Measurements from ENCODE around the gene STX4. TPM values are rescaled to one million over a fixed set of nuclear protein-coding genes. Genes with fewer than 3 reads are reported as not detected.

The STX4 gene
- total RNA-seq, 1 experiment from 2014 or later, result 65.2 TPM

DNA sequence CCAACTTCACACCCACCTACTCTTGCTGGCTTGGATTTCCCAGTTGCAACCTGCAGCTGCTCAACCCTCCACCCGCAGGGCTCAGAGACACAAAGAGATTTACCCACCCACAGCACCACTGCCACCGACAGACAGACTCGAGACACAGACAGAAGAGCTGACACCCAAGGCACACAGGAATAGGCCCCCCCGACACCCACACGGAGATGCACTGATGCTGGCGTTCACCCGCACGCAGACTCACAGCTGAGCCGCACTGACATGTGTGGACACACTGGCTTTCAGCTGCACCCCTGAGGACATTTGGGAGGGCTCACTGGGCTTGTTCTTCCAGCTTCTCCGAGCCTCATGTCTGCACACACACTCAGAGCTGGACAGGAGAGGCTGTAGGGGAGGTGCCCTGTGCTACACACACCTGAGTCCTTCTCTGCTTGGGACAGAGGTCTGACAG, 31.1 kb upstream of the STX4 start:
- TF ChIP-seq TCF7L2 (IDR thresholded peaks at IDR 0.05; ENCODE audit: low read depth, low read length) (no peak), POLR2AphosphoS5 (IDR thresholded peaks at IDR 0.05; ENCODE audit: low read depth, low read length) (no peak), SIN3A (IDR thresholded peaks at IDR 0.05; ENCODE audit: borderline replicate concordance, insufficient read depth, low read depth, low read length) (no peak)
- TF ChIP-seq, protein P1, sequence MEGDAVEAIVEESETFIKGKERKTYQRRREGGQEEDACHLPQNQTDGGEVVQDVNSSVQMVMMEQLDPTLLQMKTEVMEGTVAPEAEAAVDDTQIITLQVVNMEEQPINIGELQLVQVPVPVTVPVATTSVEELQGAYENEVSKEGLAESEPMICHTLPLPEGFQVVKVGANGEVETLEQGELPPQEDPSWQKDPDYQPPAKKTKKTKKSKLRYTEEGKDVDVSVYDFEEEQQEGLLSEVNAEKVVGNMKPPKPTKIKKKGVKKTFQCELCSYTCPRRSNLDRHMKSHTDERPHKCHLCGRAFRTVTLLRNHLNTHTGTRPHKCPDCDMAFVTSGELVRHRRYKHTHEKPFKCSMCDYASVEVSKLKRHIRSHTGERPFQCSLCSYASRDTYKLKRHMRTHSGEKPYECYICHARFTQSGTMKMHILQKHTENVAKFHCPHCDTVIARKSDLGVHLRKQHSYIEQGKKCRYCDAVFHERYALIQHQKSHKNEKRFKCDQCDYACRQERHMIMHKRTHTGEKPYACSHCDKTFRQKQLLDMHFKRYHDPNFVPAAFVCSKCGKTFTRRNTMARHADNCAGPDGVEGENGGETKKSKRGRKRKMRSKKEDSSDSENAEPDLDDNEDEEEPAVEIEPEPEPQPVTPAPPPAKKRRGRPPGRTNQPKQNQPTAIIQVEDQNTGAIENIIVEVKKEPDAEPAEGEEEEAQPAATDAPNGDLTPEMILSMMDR (IDR thresholded peaks at IDR 0.05), result no peak
- TF ChIP-seq, protein P2, sequence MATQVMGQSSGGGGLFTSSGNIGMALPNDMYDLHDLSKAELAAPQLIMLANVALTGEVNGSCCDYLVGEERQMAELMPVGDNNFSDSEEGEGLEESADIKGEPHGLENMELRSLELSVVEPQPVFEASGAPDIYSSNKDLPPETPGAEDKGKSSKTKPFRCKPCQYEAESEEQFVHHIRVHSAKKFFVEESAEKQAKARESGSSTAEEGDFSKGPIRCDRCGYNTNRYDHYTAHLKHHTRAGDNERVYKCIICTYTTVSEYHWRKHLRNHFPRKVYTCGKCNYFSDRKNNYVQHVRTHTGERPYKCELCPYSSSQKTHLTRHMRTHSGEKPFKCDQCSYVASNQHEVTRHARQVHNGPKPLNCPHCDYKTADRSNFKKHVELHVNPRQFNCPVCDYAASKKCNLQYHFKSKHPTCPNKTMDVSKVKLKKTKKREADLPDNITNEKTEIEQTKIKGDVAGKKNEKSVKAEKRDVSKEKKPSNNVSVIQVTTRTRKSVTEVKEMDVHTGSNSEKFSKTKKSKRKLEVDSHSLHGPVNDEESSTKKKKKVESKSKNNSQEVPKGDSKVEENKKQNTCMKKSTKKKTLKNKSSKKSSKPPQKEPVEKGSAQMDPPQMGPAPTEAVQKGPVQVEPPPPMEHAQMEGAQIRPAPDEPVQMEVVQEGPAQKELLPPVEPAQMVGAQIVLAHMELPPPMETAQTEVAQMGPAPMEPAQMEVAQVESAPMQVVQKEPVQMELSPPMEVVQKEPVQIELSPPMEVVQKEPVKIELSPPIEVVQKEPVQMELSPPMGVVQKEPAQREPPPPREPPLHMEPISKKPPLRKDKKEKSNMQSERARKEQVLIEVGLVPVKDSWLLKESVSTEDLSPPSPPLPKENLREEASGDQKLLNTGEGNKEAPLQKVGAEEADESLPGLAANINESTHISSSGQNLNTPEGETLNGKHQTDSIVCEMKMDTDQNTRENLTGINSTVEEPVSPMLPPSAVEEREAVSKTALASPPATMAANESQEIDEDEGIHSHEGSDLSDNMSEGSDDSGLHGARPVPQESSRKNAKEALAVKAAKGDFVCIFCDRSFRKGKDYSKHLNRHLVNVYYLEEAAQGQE (IDR thresholded peaks at IDR 0.05; ENCODE audit: insufficient read depth in 1 of 2, low read depth in 2 of 2, low read length in 1 of 2), result no peak
- H3K4me1 ChIP-seq (ENCODE audit: control insufficient read depth, insufficient read depth, low read length), result peaks cover 27% of the 10 kb centered on the region
- BruUV-seq (replicated peaks), result no TSS peak
- no peaks in the 10 kb centered on the region for H3K27me3 ChIP-seq (ENCODE audit: control insufficient read depth, insufficient read depth, low read length)
- no peak for DNase-seq (ENCODE audit: low read depth, low spot score)
- POLR2A ChIA-PET, result interaction anchor here (0.6 kb wide), 1 partner anchor 32 kb away, joined by 3 read pairs; no protein-coding TSS in a partner anchor
- intact Hi-C loops (cut with micrococcal nuclease; ENCODE audit: unreplicated experiment) (no loop called here), in situ Hi-C loops (cut with HindIII; ENCODE audit: low pct_unique_long_range_greater_than_20kb, low sequenced_read_pairs) (no loop called here)
- no peak for ATAC-seq
- no peak overlapping the region for H3K4me3 ChIP-seq (ENCODE audit: low read depth in 2 of 2, low read length in 2 of 2)
- CTCF ChIA-PET, result interaction anchor here (0.6 kb wide), 1 partner anchor 450 kb away, joined by 7 read pairs; no protein-coding TSS in a partner anchor
- no peak overlapping the region for H3K27ac ChIP-seq (ENCODE audit: low read length)
- no peaks in the 10 kb centered on the region for H3K9me3 ChIP-seq (ENCODE audit: control insufficient read depth, insufficient read depth, low read depth, low read length)
- H3K36me3 ChIP-seq (ENCODE audit: control insufficient read depth, insufficient read depth, low read length), result no peaks in the 10 kb centered on the region

DNA sequence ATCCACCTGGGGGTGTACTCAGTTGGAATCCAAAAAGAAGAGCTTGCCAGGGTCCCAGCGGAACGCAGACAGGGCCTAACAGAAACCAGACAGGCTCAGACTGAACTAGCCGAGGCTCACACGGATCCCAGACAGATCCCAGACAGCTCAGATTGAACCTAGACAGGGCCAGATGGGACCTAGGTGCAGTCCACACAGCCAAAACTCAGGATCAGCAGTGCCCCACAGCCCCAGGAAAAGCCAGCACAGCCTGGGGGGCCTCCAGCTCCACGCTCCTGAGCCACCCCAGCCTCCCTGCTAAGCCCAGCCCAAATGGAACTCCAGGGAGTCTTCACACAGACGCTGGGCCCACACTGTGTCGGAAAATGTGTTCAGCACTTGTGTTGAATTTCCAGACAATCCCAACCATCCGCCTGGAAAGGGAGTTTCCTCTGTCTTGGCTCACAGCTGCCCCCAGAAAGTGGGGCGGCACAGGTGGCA, 30.5 kb upstream of the STX4 start:
- ChIA-PET CTCF (interaction anchor here (0.6 kb wide), 1 partner anchor 450 kb away, joined by 7 read pairs; no protein-coding TSS in a partner anchor), POLR2A (interaction anchor here (0.6 kb wide), 1 partner anchor 33 kb away, joined by 3 read pairs; no protein-coding TSS in a partner anchor)
- DNase-seq (ENCODE audit: low read depth, low spot score), result no peak
- TF ChIP-seq POLR2AphosphoS5 (IDR thresholded peaks at IDR 0.05; ENCODE audit: low read depth, low read length), result no peak
- TF ChIP-seq SIN3A (IDR thresholded peaks at IDR 0.05; ENCODE audit: borderline replicate concordance, insufficient read depth, low read depth, low read length), result no peak
- TF ChIP-seq, protein P1 (IDR thresholded peaks at IDR 0.05), result no peak
- intact Hi-C loops (cut with micrococcal nuclease; ENCODE audit: unreplicated experiment), result no loop called here
- H3K27me3 ChIP-seq (ENCODE audit: control insufficient read depth, insufficient read depth, low read length), result no peaks in the 10 kb centered on the region
- H3K9me3 ChIP-seq (ENCODE audit: control insufficient read depth, insufficient read depth, low read depth, low read length), result no peaks in the 10 kb centered on the region
- no peak overlapping the region for H3K27ac ChIP-seq (ENCODE audit: low read length)
- no peaks in the 10 kb centered on the region for H3K36me3 ChIP-seq (ENCODE audit: control insufficient read depth, insufficient read depth, low read length)
- ATAC-seq, result no peak
- peaks cover 23% of the 10 kb centered on the region for H3K4me1 ChIP-seq (ENCODE audit: control insufficient read depth, insufficient read depth, low read length)
- H3K4me3 ChIP-seq (ENCODE audit: low read depth in 2 of 2, low read length in 2 of 2), result no peak overlapping the region
- in situ Hi-C loops (cut with HindIII; ENCODE audit: low pct_unique_long_range_greater_than_20kb, low sequenced_read_pairs), result no loop called here
- BruUV-seq (replicated peaks), result no TSS peak

All from Panc1 (cell line).